ENCODE results near the gene SPANXN2.

DNA sequence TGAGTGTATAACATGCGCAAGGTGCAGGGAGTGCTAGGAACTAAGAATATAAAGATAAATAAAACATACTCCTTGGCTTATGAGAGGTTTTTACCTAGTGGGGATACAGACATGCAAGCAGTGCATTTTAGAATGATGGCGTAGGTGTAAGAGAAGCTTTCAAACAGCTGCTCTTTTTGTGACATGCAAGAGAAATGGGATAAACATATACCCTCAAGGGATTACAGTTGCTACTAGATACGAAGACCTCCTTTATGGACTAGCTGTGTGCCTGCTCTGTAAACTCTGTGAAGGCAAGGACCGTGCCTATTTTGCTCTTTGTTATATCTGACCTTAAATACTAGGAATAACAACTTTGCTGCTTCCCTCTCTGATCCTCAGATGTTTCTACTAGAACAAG is 45.6 kb downstream of the SPANXN2 start:
- TF ChIP-seq, protein P1, sequence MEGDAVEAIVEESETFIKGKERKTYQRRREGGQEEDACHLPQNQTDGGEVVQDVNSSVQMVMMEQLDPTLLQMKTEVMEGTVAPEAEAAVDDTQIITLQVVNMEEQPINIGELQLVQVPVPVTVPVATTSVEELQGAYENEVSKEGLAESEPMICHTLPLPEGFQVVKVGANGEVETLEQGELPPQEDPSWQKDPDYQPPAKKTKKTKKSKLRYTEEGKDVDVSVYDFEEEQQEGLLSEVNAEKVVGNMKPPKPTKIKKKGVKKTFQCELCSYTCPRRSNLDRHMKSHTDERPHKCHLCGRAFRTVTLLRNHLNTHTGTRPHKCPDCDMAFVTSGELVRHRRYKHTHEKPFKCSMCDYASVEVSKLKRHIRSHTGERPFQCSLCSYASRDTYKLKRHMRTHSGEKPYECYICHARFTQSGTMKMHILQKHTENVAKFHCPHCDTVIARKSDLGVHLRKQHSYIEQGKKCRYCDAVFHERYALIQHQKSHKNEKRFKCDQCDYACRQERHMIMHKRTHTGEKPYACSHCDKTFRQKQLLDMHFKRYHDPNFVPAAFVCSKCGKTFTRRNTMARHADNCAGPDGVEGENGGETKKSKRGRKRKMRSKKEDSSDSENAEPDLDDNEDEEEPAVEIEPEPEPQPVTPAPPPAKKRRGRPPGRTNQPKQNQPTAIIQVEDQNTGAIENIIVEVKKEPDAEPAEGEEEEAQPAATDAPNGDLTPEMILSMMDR (conservative IDR thresholded peaks at IDR 0.05; ENCODE audit: low read depth, low read length), result no peak
- TF ChIP-seq MAZ (IDR thresholded peaks at IDR 0.05; ENCODE audit: borderline replicate concordance, low read depth, low read length) (no peak), POLR2A (IDR thresholded peaks at IDR 0.05; ENCODE audit: low read depth, low read length) (no peak), CEBPB (IDR thresholded peaks at IDR 0.05; ENCODE audit: low read depth, low read length) (no peak), NFE2L2 (IDR thresholded peaks at IDR 0.05; ENCODE audit: low read depth, low read length) (no peak), RCOR1 (IDR thresholded peaks at IDR 0.05; ENCODE audit: insufficient replicate concordance, low read length) (no peak), MAFK (IDR thresholded peaks at IDR 0.05; ENCODE audit: low read depth, low read length) (no peak), RAD21 (IDR thresholded peaks at IDR 0.05; ENCODE audit: low read length) (no peak)
- TF ChIP-seq, protein P2, sequence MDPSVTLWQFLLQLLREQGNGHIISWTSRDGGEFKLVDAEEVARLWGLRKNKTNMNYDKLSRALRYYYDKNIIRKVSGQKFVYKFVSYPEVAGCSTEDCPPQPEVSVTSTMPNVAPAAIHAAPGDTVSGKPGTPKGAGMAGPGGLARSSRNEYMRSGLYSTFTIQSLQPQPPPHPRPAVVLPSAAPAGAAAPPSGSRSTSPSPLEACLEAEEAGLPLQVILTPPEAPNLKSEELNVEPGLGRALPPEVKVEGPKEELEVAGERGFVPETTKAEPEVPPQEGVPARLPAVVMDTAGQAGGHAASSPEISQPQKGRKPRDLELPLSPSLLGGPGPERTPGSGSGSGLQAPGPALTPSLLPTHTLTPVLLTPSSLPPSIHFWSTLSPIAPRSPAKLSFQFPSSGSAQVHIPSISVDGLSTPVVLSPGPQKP (IDR thresholded peaks at IDR 0.05; ENCODE audit: borderline replicate concordance, low read depth, low read length), result no peak

Measured in IMR-90 (cell line).